ENCODE data around the gene KIF26A.

- no peak for TF ChIP-seq REST (IDR thresholded peaks at IDR 0.05; ENCODE audit: low read depth)
- TF ChIP-seq TAF1 (IDR thresholded peaks at IDR 0.05; ENCODE audit: low read depth) = no peak
These were observed 25.7 kb downstream of the KIF26A start for GRCh38 chr14:104164041-104164440.

All from Ishikawa (cell line).